GM23338 (cell line): Measurements from ENCODE around the gene NEIL3.

Experiments
- EZH2 ChIP-seq: fragments of 200-600 bp; sonication (generic); IDR thresholded peaks from one replicate; pipeline ENCODE4 v1.8.0; 2017; ENCODE audit warnings: antibody characterized with exemption, mild to moderate bottlenecking, low read depth; ENCODE audit not compliant: unreplicated experiment
- EZH2phosphoT487 ChIP-seq: fragments of 200-600 bp; sonication (generic); IDR thresholded peaks from one replicate; pipeline ENCODE4 v1.8.1; 2018; ENCODE audit warnings: antibody characterized with exemption; ENCODE audit not compliant: unreplicated experiment
- JUNB ChIP-seq: IDR thresholded peaks from one replicate; pipeline ENCODE4 v1.6.1; 2016; ENCODE audit warnings: antibody characterized with exemption; ENCODE audit not compliant: unreplicated experiment
- NANOG ChIP-seq: IDR thresholded peaks from 2 replicates; pipeline ENCODE4 v1.6.1; 2016; ENCODE audit warnings: antibody characterized with exemption, borderline replicate concordance
- POLR2AphosphoS5 ChIP-seq: IDR thresholded peaks from 2 replicates; pipeline ENCODE4 v1.6.1; 2016; ENCODE audit warnings: antibody characterized with exemption, low read depth
- ZNF114 ChIP-seq: fragments of 250-450 bp; sonication (Bioruptor Pico); IDR thresholded peaks from 2 replicates; pipeline ENCODE4 v1.5.0; 2020; ENCODE audit warnings: mild to moderate bottlenecking, moderate library complexity
- TF ChIP-seq, protein P1 (sequence below): IDR thresholded peaks from one replicate; pipeline ENCODE4 v1.6.1; 2018; ENCODE audit warnings: antibody characterized with exemption; ENCODE audit not compliant: unreplicated experiment
- TF ChIP-seq, protein P2 (sequence below), 2 experiments: fragments of 200-600 bp in 1 of 2; sonication (generic) in 1 of 2; conservative IDR thresholded peaks; 2 replicates each; pipeline versions ENCODE4 v1.5.1 to v1.6.1; 2016 to 2017; ENCODE audit warnings: antibody characterized with exemption in 2 of 2, low read depth in 2 of 2, mild to moderate bottlenecking in 2 of 2, moderate library complexity in 1 of 2
- TF ChIP-seq, protein P3 (sequence below): IDR thresholded peaks from 2 replicates; pipeline ENCODE4 v1.6.1; 2016; ENCODE audit warnings: antibody characterized with exemption

DNA sequence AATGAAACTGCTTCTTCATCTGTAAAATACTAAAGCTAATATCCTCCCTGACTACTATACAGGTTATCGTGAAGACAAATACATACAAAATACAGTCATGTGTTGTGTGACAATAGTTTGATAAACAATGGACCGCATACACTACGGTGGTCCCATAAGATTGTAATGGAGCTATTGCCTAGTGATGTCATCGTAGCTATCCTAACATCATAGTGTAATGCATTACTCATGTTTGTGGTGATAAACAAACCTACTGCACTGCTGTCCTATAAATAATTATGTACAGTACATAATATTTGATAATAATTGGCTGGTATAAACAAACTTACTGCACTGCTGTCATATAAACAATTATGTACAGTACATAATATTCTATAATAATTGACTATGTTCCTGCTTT, 5.6 kb upstream of the NEIL3 start:
- TF ChIP-seq, protein P1, sequence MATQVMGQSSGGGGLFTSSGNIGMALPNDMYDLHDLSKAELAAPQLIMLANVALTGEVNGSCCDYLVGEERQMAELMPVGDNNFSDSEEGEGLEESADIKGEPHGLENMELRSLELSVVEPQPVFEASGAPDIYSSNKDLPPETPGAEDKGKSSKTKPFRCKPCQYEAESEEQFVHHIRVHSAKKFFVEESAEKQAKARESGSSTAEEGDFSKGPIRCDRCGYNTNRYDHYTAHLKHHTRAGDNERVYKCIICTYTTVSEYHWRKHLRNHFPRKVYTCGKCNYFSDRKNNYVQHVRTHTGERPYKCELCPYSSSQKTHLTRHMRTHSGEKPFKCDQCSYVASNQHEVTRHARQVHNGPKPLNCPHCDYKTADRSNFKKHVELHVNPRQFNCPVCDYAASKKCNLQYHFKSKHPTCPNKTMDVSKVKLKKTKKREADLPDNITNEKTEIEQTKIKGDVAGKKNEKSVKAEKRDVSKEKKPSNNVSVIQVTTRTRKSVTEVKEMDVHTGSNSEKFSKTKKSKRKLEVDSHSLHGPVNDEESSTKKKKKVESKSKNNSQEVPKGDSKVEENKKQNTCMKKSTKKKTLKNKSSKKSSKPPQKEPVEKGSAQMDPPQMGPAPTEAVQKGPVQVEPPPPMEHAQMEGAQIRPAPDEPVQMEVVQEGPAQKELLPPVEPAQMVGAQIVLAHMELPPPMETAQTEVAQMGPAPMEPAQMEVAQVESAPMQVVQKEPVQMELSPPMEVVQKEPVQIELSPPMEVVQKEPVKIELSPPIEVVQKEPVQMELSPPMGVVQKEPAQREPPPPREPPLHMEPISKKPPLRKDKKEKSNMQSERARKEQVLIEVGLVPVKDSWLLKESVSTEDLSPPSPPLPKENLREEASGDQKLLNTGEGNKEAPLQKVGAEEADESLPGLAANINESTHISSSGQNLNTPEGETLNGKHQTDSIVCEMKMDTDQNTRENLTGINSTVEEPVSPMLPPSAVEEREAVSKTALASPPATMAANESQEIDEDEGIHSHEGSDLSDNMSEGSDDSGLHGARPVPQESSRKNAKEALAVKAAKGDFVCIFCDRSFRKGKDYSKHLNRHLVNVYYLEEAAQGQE: no peak
- TF ChIP-seq, protein P2, sequence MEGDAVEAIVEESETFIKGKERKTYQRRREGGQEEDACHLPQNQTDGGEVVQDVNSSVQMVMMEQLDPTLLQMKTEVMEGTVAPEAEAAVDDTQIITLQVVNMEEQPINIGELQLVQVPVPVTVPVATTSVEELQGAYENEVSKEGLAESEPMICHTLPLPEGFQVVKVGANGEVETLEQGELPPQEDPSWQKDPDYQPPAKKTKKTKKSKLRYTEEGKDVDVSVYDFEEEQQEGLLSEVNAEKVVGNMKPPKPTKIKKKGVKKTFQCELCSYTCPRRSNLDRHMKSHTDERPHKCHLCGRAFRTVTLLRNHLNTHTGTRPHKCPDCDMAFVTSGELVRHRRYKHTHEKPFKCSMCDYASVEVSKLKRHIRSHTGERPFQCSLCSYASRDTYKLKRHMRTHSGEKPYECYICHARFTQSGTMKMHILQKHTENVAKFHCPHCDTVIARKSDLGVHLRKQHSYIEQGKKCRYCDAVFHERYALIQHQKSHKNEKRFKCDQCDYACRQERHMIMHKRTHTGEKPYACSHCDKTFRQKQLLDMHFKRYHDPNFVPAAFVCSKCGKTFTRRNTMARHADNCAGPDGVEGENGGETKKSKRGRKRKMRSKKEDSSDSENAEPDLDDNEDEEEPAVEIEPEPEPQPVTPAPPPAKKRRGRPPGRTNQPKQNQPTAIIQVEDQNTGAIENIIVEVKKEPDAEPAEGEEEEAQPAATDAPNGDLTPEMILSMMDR (conservative IDR thresholded peaks at IDR 0.05; ENCODE audit: low read depth in 2 of 2): no peak
- no peak for TF ChIP-seq EZH2phosphoT487
- TF ChIP-seq EZH2: no peak
- TF ChIP-seq NANOG: no peak
- no peak for TF ChIP-seq POLR2AphosphoS5
- TF ChIP-seq JUNB: no peak
- TF ChIP-seq, protein P3, sequence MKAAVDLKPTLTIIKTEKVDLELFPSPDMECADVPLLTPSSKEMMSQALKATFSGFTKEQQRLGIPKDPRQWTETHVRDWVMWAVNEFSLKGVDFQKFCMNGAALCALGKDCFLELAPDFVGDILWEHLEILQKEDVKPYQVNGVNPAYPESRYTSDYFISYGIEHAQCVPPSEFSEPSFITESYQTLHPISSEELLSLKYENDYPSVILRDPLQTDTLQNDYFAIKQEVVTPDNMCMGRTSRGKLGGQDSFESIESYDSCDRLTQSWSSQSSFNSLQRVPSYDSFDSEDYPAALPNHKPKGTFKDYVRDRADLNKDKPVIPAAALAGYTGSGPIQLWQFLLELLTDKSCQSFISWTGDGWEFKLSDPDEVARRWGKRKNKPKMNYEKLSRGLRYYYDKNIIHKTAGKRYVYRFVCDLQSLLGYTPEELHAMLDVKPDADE: no peak
- TF ChIP-seq ZNF114: no peak
